IMR-90 (cell line): ENCODE data around the gene TNNC1. TPM values are rescaled to one million over a fixed set of nuclear protein-coding genes. Genes with fewer than 3 reads are reported as not detected.

Experiments
- ATAC-seq: fragments of 200-7000 bp; cut with Tn5 transposase; 2 replicates; pipeline ENCODE4 v1.9.1; 2020; ENCODE audit warnings: low read depth, mild to moderate bottlenecking, moderate library complexity
- BruUV-seq: library from RNA; stranded (reverse); fragments of 400-500 nt; replicated peaks from 2 replicates; lab custom pipeline; 2021; lab: Mats Ljungman, UMichigan
- CTCF ChIA-PET: fragments of 300-600 bp; formaldehyde crosslinking; extraction: SDS; loops from one replicate; lab custom pipeline; 2021; ENCODE audit warnings: antibody characterized with exemption; lab: Yijun Ruan, JAX
- POLR2A ChIA-PET: fragments of 300-600 bp; sonication (Branson Sonifier 250); formaldehyde crosslinking; loops from one replicate; lab custom pipeline; 2022; ENCODE audit warnings: antibody characterized with exemption; ENCODE audit not compliant: unreplicated experiment; lab: Charles Lee
- DNase-seq: peaks from one replicate; pipeline ENCODE4 v3.0.0; 2013
- H2AFZ ChIP-seq: replicated peaks from 2 replicates; pipeline ENCODE3; 2013; ENCODE audit warnings: low read length, mild to moderate bottlenecking; ENCODE audit not compliant: poor library complexity
- H2AK5ac ChIP-seq: 2 replicates; pipeline ENCODE4 v1.6.1; 2013; ENCODE audit warnings: low read depth, low read length, inconsistent platforms
- H2AK9ac ChIP-seq: replicated peaks from 2 replicates; pipeline ENCODE3; 2013; ENCODE audit warnings: mild to moderate bottlenecking, low read depth, low read length, moderate library complexity; ENCODE audit not compliant: poor library complexity
- H2BK120ac ChIP-seq: 2 replicates; pipeline ENCODE4 v1.6.1; 2013; ENCODE audit warnings: low read depth, low read length, inconsistent platforms
- H2BK15ac ChIP-seq: 3 replicates; pipeline ENCODE4 v1.6.1; 2013; ENCODE audit warnings: low read depth, low read length, inconsistent platforms
- H2BK20ac ChIP-seq: 2 replicates; pipeline ENCODE4 v1.6.1; 2013; ENCODE audit warnings: low read depth, mild to moderate bottlenecking, inconsistent platforms, low read length, moderate library complexity
- H2BK5ac ChIP-seq: 2 replicates; pipeline ENCODE4 v1.6.1; 2013; ENCODE audit warnings: mild to moderate bottlenecking, low read depth, low read length, inconsistent platforms; ENCODE audit not compliant: poor library complexity, severe bottlenecking
- H3K14ac ChIP-seq: replicated peaks from 2 replicates; pipeline ENCODE4 v1.6.1; 2013; ENCODE audit warnings: low read depth, low read length, inconsistent platforms
- H3K18ac ChIP-seq: 2 replicates; pipeline ENCODE4 v1.6.1; 2013; ENCODE audit warnings: low read depth, low read length, control low read depth
- H3K23ac ChIP-seq: 2 replicates; pipeline ENCODE4 v1.6.1; 2013; ENCODE audit warnings: low read depth, low read length, inconsistent platforms
- H3K27ac ChIP-seq: 2 replicates; pipeline ENCODE4 v1.5.1; 2013; ENCODE audit warnings: mild to moderate bottlenecking, control low read depth, low read length; ENCODE audit not compliant: insufficient read depth
- H3K27me3 ChIP-seq: 2 replicates; pipeline ENCODE4 v1.6.1; 2013; ENCODE audit warnings: low read length; ENCODE audit not compliant: control insufficient read depth, insufficient read depth
- H3K36me3 ChIP-seq: 2 replicates; pipeline ENCODE4 v1.6.1; 2013; ENCODE audit warnings: low read length, mixed read lengths; ENCODE audit not compliant: control insufficient read depth, insufficient read depth
- H3K4ac ChIP-seq: 2 replicates; pipeline ENCODE4 v1.6.1; 2013; ENCODE audit warnings: low read depth, low read length, inconsistent platforms
- H3K4me1 ChIP-seq: 2 replicates; pipeline ENCODE4 v1.6.1; 2013; ENCODE audit warnings: low read length, mixed read lengths; ENCODE audit not compliant: control insufficient read depth, insufficient read depth
- H3K4me2 ChIP-seq: 2 replicates; pipeline ENCODE4 v1.6.1; 2013; ENCODE audit warnings: low read depth, mild to moderate bottlenecking, control low read depth, low read length, moderate library complexity
- H3K4me3 ChIP-seq: 2 replicates; pipeline ENCODE4 v1.5.1; 2013; ENCODE audit warnings: low read depth, mild to moderate bottlenecking, control low read depth, low read length, moderate library complexity; ENCODE audit not compliant: insufficient read depth
- H3K56ac ChIP-seq: 2 replicates; pipeline ENCODE4 v1.6.1; 2013; ENCODE audit warnings: low read length, inconsistent platforms; ENCODE audit not compliant: insufficient read depth; ENCODE audit errors: extremely low read depth
- H3K79me1 ChIP-seq, 2 experiments: 2 replicates each; pipeline ENCODE4 v1.6.1; 2013; ENCODE audit warnings: low read length in 2 of 2, inconsistent platforms in 1 of 2, low read depth in 1 of 2
- H3K9ac ChIP-seq: 2 replicates; pipeline ENCODE4 v1.6.1; 2013; ENCODE audit warnings: low read depth, low read length, control low read depth
- H3K9me1 ChIP-seq: 2 replicates; pipeline ENCODE4 v1.6.1; 2013; ENCODE audit warnings: low read length, inconsistent platforms; ENCODE audit not compliant: insufficient read depth
- H3K9me3 ChIP-seq: 2 replicates; pipeline ENCODE4 v1.6.1; 2013; ENCODE audit warnings: low read length; ENCODE audit not compliant: control insufficient read depth, insufficient read depth
- H4K20me1 ChIP-seq: 2 replicates; pipeline ENCODE4 v1.6.1; 2013; ENCODE audit warnings: low read length, inconsistent platforms; ENCODE audit not compliant: insufficient read depth
- H4K5ac ChIP-seq: 2 replicates; pipeline ENCODE4 v1.6.1; 2013; ENCODE audit warnings: mild to moderate bottlenecking, low read depth, low read length, control low read depth
- H4K8ac ChIP-seq, 2 experiments: 2 replicates each; pipeline ENCODE4 v1.6.1; 2013; ENCODE audit warnings: low read depth in 2 of 2, low read length in 2 of 2, control low read depth in 1 of 2, inconsistent platforms in 1 of 2
- H4K91ac ChIP-seq: 2 replicates; pipeline ENCODE4 v1.6.1; 2013; ENCODE audit warnings: low read depth, low read length, inconsistent platforms; ENCODE audit not compliant: insufficient read depth
- BHLHE40 ChIP-seq: fragments of 150-350 bp; IDR thresholded peaks from 2 replicates; pipeline ENCODE4 v1.6.1; 2016; ENCODE audit warnings: mild to moderate bottlenecking, low read depth, low read length
- CEBPB ChIP-seq: IDR thresholded peaks from 2 replicates; pipeline ENCODE4 v1.6.1; 2012; ENCODE audit warnings: low read depth, low read length, improper control_type of control experiment
- MAFK ChIP-seq: IDR thresholded peaks from 2 replicates; pipeline ENCODE4 v1.6.1; 2012; ENCODE audit warnings: low read depth, low read length, improper control_type of control experiment
- MAZ ChIP-seq: IDR thresholded peaks from 2 replicates; pipeline ENCODE4 v1.6.1; 2012; ENCODE audit warnings: low read depth, mild to moderate bottlenecking, low read length, improper control_type of control experiment, moderate library complexity, borderline replicate concordance
- MXI1 ChIP-seq: IDR thresholded peaks from 2 replicates; pipeline ENCODE4 v1.6.1; 2012; ENCODE audit warnings: low read depth, mild to moderate bottlenecking, low read length, moderate library complexity, borderline replicate concordance
- NFE2L2 ChIP-seq: fragments of 150-350 bp; IDR thresholded peaks from 2 replicates; pipeline ENCODE4 v1.6.1; 2016; ENCODE audit warnings: low read depth, mild to moderate bottlenecking, low read length
- POLR2A ChIP-seq: IDR thresholded peaks from 2 replicates; pipeline ENCODE4 v1.6.1; 2012; ENCODE audit warnings: mild to moderate bottlenecking, low read depth, low read length
- RAD21 ChIP-seq: IDR thresholded peaks from 2 replicates; pipeline ENCODE4 v1.6.1; 2012; ENCODE audit warnings: low read length, improper control_type of control experiment
- RFX5 ChIP-seq: IDR thresholded peaks from 2 replicates; pipeline ENCODE4 v1.8.0; 2012; ENCODE audit warnings: low read depth, mild to moderate bottlenecking, low read length, moderate library complexity
- SMC3 ChIP-seq: fragments of 150-350 bp; IDR thresholded peaks from 2 replicates; pipeline ENCODE4 v1.6.1; 2016; ENCODE audit warnings: low read depth, mild to moderate bottlenecking, antibody characterized with exemption, low read length, moderate library complexity
- WGBS, 2 experiments: methylation state at CpG; one replicate each; pipeline versions ENCODE4 v1.1.5 to v1.1.7; 2013; ENCODE audit warnings: missing lambda C conversion rate in 2 of 2; ENCODE audit not compliant: insufficient read length in 1 of 2; ENCODE audit errors: extremely low coverage in 2 of 2; 5-methylcytosine and 5-hydroxymethylcytosine counted together
- dilution Hi-C: fragments of 300-500 bp; cut with HindIII; formaldehyde crosslinking; loops from one replicate; pipeline ENCODE4 v1.14.3; 2018; ENCODE audit warnings: low sequenced_read_pairs; ENCODE audit not compliant: unreplicated experiment
- in situ Hi-C: fragments of 300-500 bp; cut with MboI; formaldehyde crosslinking; loops from 3 replicates; pipeline ENCODE4 v1.14.3; 2019; ENCODE audit warnings: low sequenced_read_pairs, inconsistent platforms, mixed read lengths
- intact Hi-C: fragments of 100-400 bp; cut with micrococcal nuclease; formaldehyde crosslinking; loops from 2 replicates; pipeline ENCODE4 v1.10.0; 2022
- polyA plus RNA-seq, 3 experiments: library from polyadenylated mRNA; depleted of rRNA; stranded (reverse); fragments of >200 nt; gene quantifications; 2 replicates each; pipeline ENCODE4 v1.2.3, GENCODE V29; 2012; ENCODE audit warnings: low replicate concordance in 1 of 3
- total RNA-seq: library from RNA; depleted of rRNA; stranded (reverse); fragments of >200 nt; gene quantifications from 2 replicates; pipeline ENCODE4 v1.2.3, GENCODE V29; 2012
- TF ChIP-seq, protein P1 (sequence below): fragments of 150-350 bp; IDR thresholded peaks from 2 replicates; pipeline ENCODE4 v1.6.1; 2017; ENCODE audit warnings: mild to moderate bottlenecking, antibody characterized with exemption, low read length, low read depth
- TF ChIP-seq, protein P2 (sequence below): conservative IDR thresholded peaks from 2 replicates; pipeline ENCODE4 v1.5.1; 2012; ENCODE audit warnings: mild to moderate bottlenecking, low read depth, low read length, improper control_type of control experiment
- TF ChIP-seq, protein P3 (sequence below): fragments of 150-350 bp; IDR thresholded peaks from 2 replicates; pipeline ENCODE4 v1.6.1; 2016; ENCODE audit warnings: low read depth, mild to moderate bottlenecking, low read length, moderate library complexity, borderline replicate concordance

The TNNC1 gene
- total and polyA plus RNA-seq, 2 of the 4 experiments (the other 2 are of a cell fraction), result 1.3 to 4.6 TPM

DNA sequence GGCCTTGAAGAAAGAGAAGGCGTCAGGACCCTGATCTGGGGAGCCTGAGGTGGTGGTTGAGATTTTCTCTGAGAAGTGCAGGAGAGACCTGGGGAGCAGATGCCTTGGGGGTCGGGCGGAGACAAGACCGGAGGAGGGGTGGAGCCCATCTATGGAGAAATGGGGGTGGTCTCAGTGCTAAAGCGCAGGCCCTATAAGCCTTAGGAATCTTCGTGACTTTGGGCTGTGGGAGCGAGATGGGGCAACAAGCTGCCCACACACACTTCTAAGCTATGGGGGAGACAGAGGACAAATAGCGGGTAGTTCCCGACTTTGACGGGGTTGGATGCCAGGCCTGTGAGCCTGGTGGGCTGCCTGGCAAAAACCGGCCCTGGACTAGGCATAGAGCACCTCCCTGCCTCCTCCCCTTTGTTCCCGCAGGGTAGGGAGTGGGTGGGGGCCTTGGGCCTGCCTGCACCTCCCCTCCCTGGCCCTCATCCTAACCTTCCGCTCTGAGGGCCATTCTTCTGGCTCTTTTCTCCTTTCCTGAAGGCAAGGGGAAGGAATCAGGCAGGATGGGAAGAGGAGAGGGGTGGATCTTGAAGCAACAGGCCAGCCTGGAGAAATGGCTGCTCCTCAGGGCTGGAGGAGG is 2.4 kb upstream of the TNNC1 start:
- Histone ChIP-seq H3K27ac (peak overlapping the region; percentile 92), H3K4me3 (peak overlapping the region; percentile 99), H3K4ac (peak overlapping the region; percentile 92), H3K79me1 (peaks cover 37 to 52% of the 10 kb centered on the region in 2 experiments), H2AFZ (peak overlapping the region; percentile 93), H2AK5ac (peak overlapping the region; percentile 92), H3K9ac (peak overlapping the region; percentile 60), H3K4me1 (peaks cover 15% of the 10 kb centered on the region), H4K8ac (peak overlapping the region; percentile 11 to 77; a peak in 3 of 4 replicates), H3K18ac (peak overlapping the region; percentile 0; the same call in 1 of the 2 replicates), H3K27me3 (no peaks in the 10 kb centered on the region), H4K5ac (peak overlapping the region; percentile 22), H3K4me2 (peak overlapping the region; percentile 93), H3K9me3 (no peaks in the 10 kb centered on the region), H3K14ac (peak overlapping the region; percentile 98), H2AK9ac (peak overlapping the region; percentile 84), H2BK15ac (no peak overlapping the region), H4K20me1 (peaks cover 21% of the 10 kb centered on the region), H2BK120ac (peak overlapping the region; percentile 37; the same call in 1 of the 2 replicates), H2BK5ac (peak overlapping the region; percentile 3), H3K23ac (peak overlapping the region; percentile 96), H3K9me1 (peaks cover 20% of the 10 kb centered on the region), H3K56ac (peak overlapping the region; percentile 82), H2BK20ac (no peak overlapping the region; the same call in 1 of the 2 replicates), H4K91ac (peak overlapping the region; percentile 89), H3K36me3 (peaks cover 29% of the 10 kb centered on the region)
- WGBS, 2 experiments, result 0% methylated on average over 1 of the region's 13 CpGs; no CpG with 5 or more reads in 1 of the 2 experiments
- TF ChIP-seq NFE2L2 (no peak), POLR2A (no peak), MXI1 (no peak), RFX5 (no peak), SMC3 (no peak), BHLHE40 (no peak), MAZ (no peak), RAD21 (no peak), CEBPB (no peak), MAFK (no peak)
- TF ChIP-seq, protein P1, sequence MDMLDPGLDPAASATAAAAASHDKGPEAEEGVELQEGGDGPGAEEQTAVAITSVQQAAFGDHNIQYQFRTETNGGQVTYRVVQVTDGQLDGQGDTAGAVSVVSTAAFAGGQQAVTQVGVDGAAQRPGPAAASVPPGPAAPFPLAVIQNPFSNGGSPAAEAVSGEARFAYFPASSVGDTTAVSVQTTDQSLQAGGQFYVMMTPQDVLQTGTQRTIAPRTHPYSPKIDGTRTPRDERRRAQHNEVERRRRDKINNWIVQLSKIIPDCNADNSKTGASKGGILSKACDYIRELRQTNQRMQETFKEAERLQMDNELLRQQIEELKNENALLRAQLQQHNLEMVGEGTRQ, result no peak
- TF ChIP-seq, protein P2, sequence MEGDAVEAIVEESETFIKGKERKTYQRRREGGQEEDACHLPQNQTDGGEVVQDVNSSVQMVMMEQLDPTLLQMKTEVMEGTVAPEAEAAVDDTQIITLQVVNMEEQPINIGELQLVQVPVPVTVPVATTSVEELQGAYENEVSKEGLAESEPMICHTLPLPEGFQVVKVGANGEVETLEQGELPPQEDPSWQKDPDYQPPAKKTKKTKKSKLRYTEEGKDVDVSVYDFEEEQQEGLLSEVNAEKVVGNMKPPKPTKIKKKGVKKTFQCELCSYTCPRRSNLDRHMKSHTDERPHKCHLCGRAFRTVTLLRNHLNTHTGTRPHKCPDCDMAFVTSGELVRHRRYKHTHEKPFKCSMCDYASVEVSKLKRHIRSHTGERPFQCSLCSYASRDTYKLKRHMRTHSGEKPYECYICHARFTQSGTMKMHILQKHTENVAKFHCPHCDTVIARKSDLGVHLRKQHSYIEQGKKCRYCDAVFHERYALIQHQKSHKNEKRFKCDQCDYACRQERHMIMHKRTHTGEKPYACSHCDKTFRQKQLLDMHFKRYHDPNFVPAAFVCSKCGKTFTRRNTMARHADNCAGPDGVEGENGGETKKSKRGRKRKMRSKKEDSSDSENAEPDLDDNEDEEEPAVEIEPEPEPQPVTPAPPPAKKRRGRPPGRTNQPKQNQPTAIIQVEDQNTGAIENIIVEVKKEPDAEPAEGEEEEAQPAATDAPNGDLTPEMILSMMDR, result no peak
- TF ChIP-seq, protein P3, sequence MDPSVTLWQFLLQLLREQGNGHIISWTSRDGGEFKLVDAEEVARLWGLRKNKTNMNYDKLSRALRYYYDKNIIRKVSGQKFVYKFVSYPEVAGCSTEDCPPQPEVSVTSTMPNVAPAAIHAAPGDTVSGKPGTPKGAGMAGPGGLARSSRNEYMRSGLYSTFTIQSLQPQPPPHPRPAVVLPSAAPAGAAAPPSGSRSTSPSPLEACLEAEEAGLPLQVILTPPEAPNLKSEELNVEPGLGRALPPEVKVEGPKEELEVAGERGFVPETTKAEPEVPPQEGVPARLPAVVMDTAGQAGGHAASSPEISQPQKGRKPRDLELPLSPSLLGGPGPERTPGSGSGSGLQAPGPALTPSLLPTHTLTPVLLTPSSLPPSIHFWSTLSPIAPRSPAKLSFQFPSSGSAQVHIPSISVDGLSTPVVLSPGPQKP, result no peak
- in situ Hi-C loops (no loop called here), intact Hi-C loops (no loop called here), dilution Hi-C loops (no loop called here)
- BruUV-seq, result no TSS peak
- ATAC-seq (peak; percentile 63), DNase-seq (peak; percentile 20)
- POLR2A ChIA-PET, result no interaction called here
- CTCF ChIA-PET, result interaction anchor here (0.6 to 1.1 kb wide), 4 partner anchors 8 to 126 kb away, joined by 3 to 4 read pairs (median 3); no protein-coding TSS in a partner anchor
